HG03520 (cell line): ENCODE measurements around the gene SELENOM.

Experiments used
- ATAC-seq: cut with Tn5 transposase; IDR thresholded peaks from one replicate; pipeline ENCODE4 v1.9.1; 2021; ENCODE audit warnings: mild to moderate bottlenecking, moderate library complexity; ENCODE audit not compliant: unreplicated experiment

Gene SELENOM

DNA sequence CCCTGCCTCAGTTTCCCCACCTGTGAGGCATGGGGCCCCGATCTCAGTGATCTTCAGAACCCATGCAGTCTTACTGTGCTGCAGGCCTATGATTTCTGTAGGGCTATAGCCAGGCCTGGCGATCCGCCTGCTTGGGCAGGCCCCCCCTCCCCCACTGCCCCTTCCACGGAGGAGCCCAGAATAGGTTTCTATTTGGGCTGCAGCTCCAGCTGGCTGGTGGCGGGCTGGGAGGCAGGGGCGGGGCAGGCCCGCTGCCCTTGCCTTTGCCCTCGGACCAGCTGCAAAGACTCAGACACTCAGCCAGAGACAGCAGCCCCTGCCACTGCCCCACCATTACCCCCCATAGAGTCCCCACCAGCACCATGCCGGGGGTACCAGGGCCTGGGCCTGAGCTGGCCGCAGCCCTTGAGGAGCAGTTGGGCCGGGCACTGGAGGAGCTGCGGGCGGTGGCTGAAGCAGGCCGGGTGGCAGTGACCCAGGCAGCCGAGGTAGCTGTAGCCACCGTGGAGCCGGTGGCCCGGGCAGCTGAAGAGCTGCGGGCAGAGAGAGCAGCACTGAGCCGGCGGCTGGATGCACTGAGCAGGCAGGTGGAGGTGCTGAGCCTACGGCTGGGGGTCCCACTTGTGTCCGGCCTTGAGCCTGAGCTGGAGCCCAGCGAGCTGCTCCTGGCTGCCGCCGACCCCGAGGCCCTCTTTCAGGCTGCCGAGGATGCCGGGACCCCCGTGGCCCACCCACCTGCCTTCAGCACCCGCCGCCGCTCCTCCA lies 14.1 kb downstream of the SELENOM start:
- no peak for ATAC-seq

DNA sequence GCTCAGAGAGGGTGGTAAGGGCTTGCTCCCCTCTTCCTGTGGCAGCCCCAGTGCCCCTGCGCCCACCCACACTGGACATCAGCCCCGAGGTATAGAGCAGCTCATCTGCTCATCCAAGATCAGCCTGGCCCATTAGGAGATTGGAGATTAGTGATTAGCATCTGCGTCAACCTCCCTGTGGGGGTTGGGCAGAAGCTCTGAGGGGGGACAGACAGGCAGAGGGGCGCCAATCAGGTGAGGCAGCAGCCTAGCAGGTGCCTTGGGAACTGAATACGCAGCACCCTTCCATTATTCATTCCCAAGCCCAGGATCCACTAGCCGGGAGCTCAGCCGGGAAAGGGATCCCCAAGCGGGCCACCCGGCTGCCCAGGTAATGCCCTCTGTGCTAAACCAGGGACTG lies 15.2 kb downstream of the SELENOM start:
- ATAC-seq: no peak

DNA sequence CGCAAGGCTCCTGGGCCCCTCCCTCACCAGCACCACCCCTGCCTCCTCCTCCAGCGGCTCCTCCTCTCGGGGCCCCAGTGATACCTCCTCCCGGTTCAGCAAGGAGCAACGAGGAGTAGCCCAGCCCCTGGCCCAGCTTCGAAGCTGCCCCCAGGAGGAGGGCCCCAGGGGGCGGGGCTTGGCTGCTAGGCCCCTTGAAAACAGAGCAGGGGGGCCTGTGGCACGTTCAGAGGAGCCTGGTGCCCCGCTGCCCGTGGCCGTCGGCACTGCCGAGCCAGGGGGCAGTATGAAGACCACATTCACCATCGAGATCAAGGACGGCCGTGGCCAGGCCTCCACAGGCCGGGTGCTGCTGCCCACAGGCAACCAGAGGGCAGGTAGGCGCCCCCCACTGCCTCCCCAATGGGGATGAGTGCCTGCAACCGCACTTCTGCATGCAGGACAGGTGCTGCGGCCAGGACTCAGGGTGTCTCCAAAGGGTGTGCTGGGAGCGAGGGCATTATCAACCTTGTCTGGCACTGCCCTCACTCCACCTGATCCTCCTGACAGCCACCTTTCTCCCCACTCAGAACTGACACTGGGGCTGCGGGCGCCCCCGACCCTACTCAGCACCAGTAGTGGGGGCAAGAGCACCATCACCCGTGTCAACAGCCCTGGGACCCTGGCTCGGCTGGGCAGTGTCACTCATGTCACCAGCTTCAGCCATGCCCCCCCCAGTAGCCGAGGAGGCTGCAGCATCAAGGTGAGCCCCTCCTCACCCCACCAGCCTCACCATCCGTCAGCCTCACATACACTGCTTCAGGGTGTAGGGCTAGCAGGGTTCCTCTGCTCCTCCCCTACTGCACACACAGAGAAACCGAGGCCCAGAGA lies 16.0 kb downstream of the SELENOM start:
- ATAC-seq: no peak

DNA sequence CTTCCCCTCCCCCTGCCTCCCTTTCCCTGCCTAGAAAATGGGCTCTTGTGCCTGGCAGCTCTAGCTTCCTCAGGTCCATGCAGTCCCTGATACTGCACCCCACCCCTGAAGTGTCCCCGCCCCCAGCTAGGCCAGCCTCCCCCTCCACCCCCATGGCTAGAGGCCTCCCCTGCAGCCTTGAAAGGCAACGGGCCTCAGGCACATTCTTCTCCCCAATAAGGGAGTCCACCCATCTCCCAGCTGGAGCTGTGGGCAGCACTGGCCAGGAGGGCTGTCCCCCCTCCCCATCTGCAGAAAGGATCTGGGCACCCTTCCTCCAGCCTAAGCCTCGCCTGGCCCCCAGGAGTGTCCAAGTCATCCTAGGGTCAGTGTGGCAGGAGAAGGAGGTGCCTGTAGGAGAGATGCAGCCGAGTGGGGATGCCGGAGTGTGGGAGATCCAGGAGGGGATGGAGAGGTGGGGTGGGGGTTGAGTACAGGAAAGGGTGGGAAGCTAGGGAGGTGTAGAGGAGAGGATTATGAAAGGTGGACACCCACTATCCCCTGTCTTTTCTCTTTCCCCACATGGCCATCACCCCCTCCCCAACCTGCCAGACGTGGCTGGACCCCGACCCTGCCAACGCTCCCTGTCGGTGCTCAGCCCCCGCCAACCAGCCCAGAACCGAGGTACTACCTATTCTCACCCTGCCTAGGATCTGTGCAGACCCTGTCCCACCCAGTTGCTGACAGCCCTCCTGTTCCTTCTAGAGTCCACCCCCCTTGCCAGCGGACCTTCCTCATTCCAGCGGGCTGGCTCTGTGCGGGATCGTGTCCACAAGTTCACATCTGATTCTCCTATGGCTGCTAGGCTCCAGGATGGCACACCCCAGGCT lies 16.9 kb downstream of the SELENOM start:
- ATAC-seq: no peak

DNA sequence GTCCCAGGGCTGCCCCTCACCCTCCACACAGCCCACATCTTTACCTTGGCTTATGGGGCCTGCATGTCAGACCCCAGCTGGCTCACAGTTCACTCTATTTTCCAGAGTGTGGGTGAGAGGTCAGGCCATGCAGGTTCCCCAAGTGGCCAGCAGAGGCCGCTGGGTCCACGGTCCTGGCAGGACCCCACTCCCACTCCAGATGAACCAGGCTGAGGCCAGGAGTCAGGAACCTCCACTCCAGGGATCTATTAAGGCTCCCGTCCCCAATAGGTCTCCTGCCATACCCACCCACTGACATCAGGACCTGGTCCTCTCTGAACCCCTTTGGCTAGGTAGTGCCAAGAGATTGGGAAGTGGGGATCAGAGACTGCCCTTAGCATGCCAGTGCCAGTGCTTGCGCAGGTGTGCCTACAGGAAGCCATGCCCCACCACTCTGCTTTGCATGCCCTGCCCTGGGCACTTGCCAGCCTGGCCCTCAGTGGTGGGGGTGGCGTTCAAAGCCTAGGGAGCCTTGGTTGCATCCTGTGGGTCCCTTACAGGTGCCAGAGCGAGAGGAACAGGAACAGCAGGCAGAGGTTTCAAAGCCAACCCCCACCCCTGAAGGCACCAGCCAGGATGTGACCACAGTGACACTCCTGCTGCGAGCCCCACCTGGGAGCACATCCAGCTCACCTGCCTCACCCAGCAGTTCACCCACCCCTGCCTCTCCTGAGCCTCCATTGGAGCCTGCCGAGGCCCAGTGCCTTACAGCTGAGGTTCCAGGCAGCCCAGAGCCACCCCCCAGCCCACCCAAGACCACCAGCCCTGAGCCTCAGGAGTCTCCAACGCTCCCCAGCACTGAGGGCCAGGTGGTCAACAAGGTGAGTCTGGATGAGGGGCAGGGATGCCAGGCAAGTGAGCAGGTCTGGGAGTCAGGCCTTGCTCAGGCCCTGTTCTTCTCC lies 17.9 kb downstream of the SELENOM start:
- ATAC-seq: no peak

DNA sequence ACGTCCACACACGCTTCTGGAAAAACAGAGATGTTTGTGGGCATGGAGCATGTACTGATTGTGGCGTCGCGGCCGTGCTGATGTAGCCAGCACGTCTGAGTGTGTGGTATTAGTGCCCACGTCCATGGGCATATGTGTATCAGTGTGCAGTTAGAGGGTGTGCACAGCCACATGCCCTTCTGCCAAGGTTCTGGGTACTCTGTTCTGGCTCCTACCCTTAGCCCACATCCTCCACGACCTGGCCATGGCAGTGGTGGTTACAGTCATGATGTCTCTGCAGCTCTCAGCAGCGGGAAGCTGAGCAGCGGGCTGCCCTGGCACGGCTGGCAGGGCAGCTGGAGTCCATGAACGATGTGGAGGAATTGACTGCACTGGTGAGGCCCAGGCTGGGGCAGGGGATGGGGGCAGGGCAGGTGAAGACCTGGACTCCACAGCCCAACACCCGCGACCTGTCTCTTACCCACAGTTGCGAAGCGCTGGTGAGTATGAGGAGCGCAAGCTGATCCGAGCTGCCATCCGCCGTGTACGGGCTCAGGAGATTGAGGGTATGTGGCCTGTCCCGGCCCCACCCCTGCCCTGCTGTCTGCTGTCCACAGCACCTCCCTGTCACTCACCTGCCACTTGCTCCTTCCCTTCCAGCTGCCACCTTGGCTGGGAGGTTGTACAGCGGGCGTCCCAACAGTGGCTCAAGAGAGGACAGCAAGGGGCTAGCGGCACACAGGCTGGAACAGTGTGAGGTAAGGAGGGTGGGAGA lies 19.0 kb downstream of the SELENOM start:
- ATAC-seq: no peak

DNA sequence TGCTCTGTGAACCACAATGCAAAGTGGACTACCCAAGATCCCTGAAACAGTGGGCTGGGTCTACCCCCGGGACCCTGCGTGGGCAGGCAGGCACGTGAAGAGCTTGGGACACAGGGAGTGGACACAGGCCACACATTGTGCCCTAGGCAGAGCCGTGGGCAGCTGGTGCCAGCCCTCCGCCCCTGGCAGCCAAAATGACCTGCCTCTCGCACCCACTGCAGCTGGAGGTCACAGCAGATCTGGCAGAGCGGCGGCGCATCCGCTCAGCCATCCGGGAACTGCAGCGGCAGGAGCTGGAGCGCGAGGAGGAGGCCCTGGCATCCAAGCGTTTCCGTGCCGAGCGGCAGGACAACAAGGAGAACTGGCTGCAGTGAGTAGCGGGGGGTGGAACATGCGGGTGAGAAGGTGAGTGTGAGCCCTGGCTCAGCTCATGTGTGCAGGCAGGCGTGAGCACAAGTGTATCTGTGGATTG lies 19.6 kb downstream of the SELENOM start:
- ATAC-seq: no peak

DNA sequence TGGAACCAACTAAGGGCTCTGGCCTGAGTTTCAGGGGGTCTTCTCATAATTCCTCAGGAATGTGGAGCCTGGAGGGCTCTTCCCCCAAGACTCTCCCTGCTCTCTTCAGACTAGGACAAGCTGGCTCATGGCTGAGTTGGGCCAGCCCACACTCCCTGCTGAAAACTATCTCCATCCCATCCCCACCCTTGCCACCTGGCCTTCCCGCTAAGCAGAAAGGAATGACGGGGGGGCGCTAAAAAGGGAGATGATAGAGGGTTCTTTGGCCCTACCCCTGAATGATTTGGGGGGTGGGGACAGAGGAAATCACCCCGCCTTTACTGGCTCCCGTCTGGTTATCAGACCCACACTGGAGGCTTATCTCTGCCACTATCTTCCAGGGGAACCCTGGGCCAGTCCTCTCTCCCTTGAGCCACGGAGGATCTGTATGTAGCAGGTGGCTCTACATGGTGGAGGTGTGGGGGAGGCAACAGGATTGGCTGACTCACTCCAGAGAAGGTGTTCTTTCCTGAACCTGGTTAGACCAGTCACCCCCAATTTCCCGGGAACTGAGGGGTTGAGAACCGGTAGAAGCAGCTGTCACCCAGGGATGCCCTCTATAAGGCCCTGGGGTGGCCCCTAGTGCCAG lies 20.6 kb downstream of the SELENOM start:
- ATAC-seq: no peak

DNA sequence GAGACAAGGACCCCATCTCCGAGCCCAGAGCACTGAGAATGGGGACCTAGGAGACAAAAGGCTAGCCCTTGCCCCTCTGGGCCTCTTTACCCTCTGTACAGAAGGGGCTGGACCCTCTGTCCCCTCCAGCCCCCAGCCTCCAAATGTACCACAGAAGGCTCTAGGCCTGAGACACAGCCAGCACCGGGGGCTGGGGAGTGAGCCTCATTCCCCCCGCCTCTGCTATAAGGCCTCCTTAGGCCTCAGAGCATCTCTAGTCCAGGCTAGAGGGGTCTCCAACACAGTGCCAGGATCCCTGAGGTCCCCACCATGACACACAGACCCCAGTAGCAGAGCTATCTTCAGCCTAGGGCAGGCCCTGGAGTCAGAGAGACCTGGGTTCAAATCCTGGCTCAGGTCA lies 21.4 kb downstream of the SELENOM start:
- no peak for ATAC-seq

DNA sequence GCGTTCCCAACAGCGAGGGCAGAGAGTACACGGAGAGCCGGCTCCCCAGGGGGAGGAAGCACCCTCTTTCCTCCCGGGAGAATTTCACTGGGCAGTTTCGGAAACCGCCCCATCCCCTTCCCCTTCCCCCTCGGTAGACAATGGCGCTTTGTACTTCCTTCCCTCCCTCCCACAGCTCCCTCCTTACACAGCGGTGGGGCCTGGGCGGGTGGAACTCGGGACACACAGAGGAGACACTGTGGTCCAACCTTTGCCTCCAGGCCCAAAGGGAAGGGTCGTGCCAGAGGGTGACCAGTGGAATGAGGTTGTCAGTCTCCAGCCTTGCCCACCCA lies 21.9 kb downstream of the SELENOM start:
- ATAC-seq: no peak

DNA sequence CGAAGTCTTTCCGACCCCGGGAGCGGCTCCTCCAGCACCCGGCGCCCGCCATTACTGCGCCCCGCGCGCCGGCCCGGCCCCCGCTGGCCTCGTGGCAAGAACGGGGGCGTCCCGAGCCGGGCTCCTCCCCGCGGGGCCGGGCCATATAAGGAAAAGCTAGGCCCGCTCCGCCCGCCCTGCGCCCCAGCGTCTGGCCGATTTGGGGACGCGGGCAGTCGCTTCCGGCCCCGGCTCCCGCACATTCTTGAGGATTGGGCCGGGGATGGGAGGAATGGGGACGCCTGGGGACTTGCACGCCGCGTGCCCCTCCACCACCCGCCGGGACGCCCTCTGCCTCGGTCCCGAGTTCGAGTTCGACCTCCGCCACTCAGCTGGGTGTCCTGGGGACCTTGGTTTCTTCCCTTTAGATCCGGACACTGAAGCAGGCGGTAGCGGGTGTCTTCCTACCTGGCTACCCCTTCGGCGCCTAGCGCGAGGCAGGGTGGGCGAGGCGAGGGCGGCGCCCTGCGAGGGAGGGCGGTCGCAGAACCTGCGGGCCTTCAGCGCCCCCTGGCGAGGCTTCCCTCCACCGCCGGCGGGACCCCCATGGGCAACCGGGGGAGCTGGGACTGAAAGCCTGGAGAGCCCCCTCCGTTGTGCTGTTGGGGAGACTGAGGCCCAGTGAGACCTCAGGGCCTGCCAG lies 22.4 kb downstream of the SELENOM start:
- peak; percentile 58 for ATAC-seq

DNA sequence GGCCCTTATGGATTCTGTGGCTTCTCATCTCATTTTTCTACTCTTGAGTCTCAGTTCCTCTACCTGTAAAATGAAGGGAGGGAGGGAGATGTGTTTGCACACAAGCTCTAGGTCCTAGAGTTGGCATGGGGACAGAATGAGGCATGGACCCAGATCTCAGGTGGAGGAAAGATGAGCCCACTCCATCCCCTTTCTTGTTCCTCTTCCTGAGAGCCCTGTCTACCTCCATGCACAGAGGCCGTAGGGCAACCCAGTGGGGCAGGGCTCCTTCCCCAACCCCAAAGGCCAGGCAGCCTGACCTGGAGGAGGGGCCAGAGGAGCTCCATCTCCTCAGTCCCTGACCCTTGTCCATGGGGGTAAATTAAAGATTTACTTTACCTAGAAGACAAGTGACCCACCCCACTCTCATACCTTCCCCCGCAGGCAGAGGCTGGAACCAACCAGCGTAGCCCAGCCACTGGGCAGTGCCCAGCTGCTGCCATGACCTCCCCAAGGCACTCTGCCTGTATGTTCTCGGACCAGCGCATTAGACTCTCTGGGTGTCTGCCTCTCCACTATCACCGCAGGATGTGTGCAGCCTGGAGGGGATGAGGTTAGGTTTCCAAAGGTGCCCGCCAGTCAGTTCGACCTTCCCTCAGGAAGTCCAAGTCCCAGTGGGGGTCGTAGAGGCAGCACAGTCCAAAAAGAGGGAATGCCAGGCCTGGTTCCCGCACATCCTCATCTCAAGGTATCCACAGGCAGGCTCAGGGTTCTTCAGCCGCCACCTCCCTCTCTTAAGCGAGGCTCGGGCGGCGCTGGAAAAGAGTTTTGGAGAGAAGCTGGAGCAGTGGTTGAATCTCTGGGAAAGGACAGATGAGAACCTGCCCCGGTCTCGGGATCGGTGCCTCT lies 23.2 kb downstream of the SELENOM start:
- no peak for ATAC-seq

DNA sequence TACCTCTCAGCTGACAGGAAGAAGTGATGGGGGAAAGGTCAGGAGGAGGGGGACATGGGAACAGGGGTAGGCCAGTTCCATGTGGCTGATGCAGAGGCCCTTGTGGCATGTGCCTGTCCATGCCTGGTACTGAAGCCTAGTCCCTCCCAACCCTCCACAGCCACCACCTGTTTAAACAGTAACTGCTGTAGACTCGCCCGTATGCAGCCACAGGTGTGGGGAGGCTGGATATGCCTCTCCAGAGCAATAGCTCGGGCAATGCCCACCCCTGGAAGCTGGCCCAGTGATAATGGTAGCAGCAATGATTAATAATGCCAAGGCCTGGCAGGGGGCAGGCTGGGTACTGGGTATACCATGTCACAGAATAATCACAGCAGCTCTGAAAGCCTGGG lies 24.0 kb downstream of the SELENOM start:
- ATAC-seq: no peak

DNA sequence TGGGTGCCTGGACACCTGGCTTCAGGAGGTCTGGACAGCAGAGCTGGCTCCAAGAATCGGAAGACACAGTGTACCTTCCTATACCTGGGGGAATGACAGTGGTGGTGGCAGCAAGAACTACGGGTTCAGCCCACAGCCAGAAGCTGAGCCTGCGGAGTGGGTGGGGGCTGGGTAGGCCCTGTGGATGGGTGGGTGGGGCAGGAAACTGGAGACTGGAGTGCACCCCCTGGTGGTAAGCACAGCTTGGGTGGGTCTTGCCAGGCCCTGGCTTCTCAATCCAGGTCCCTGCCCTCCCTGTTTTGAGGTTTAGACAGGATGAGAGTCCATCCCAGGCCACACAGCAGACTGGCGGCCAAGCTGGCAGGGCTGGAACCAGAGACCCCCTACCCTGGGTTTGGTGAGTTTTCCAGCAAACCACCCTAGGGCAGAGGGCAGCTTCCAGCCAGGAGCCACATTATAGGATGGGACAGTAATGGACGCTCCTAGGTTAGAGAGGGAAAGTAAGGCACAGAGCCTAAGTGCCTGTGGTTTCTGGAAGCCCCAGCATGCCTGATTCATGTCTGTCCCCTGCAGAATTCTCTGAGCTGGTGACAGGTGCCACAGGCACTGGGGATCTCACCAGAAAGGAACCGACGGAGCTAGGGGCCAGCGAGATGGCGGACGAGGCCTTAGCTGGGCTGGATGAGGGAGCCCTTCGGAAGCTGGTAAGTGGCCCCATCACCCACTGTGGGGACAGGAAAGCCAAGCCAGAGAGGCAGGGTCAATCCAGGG lies 24.6 kb downstream of the SELENOM start:
- ATAC-seq: no peak

DNA sequence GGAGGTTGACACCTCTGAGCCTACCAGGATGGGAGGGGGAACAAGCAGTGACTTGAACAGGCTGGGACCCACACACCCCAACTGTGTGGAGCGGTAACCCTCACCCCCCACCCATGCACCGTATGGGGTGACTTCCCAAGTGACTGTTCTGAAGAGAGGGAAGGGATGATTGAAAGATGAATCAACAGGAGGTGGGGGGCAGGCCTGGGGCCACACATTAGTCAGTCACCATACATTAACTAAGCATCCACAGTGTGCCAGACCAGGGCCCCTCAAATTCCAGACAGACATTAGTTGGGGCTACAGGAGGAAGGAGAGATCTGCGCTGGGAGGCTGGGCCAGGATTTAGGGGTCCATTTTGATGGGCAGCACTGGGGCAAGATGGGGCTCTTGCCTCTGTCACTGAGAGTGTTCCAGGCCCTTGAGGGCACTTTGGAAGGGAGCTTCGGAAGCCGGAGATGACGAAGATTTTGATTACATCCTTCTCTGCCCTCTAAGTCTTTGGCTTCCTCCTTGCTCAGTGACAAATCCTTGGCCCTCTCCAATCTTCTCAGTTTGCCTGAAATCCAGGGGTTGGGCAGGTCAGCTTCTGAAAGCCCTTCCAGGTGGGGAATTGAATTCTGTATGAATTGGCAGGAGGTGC lies 25.3 kb downstream of the SELENOM start:
- no peak for ATAC-seq
